Hematopoietic multipotent progenitor cell treated with erythropoietin and hydrocortisone succinate and interleukin-3 and kit ligand, for 6 days (in vitro differentiated cells): ENCODE data around the gene SLC35A4.

Source experiments
- DNase-seq: peaks from one replicate; pipeline ENCODE4 v3.0.0-alpha.2; 2015

SLC35A4 gene, protein sequence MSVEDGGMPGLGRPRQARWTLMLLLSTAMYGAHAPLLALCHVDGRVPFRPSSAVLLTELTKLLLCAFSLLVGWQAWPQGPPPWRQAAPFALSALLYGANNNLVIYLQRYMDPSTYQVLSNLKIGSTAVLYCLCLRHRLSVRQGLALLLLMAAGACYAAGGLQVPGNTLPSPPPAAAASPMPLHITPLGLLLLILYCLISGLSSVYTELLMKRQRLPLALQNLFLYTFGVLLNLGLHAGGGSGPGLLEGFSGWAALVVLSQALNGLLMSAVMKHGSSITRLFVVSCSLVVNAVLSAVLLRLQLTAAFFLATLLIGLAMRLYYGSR

DNA sequence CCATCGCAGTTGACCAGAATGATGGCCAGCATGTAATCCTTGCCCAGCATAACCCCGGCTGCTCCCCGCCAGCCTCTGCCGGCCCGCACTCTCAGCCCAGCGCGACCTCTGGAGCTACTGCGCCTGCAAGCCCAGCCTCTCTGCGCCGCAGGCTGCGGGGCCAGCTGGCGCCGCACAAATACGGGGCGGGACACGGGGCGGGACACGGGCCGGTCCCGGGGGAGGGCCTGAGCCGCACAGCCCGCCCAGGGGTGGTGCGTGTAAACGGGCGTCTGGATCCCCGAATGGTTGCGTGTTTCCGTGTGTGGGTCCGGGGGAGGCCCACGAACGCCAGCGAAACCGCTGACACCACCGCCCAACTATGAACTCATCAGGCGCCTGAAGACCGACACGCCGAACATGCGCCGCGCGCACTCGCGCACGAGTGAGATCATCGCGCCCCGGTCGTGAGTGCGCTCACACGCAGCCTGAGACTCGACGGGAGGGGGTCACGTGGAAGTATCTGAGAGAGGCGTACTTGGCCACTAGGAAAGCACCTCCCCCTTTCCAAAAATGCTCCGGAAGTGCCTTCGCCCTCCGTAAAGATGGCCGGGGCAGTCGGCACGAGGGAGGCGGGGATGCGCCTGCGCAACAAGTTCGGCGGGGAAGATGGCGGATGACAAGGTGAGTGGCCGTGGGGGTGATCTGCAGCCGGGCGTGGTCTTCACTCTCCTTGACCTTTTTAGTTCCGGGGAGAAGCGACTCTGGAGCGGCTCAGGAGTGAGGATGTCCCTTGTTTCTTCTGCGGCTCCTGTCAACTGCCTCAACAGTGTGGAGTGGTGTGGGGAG is at the start of gene SLC35A4, which contains the start of gene APBB3:
SLC35A4 (plus strand) TSS at position 633 of the 828 bp plus-strand sequence. CDS start 2,342 bp downstream, outside the sequence.
APBB3 (minus strand) TSS at position 403 of the 828 bp plus-strand sequence; CDS start at position 50, 353 bp downstream.
- peak; percentile 99 for DNase-seq

DNA sequence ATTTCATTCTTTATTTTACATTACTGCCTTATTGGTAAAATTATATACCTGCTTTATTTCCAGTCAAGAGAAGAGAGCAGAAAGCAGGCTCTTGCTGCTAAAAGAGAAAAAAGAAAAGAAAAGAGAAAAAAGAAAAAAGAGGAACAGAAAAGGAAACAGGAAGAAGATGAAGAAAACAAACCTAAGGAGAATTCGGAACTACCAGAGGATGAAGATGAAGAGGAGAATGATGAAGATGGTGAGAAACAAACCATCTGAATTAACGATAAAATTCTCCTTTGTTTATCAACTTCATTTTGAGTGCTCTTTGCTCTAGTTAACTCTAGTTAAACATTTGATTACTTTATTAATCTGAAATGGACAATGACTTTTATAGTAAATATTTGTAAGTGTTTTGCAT is 40.6 kb upstream of the SLC35A4 start:
- no peak for DNase-seq

DNA sequence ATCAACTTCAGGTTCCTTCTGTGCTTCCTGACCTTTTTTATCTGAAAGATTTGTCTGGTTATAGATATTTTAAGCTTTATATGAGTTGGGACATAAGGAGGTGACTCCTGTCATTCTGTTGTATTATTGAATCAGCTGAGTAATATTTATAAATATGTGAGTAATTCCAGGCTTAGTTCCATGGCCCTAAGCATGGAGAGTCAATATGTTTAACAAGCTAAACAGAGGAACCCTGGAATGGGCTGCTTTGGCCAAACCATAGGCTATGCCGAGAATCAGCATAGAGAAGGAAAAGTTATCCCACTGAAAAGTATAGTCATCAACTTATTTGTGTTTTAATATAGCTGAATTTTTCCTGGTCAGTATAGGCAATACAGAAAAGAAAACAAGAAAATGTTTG is 24.4 kb upstream of the SLC35A4 start:
- DNase-seq, result no peak

DNA sequence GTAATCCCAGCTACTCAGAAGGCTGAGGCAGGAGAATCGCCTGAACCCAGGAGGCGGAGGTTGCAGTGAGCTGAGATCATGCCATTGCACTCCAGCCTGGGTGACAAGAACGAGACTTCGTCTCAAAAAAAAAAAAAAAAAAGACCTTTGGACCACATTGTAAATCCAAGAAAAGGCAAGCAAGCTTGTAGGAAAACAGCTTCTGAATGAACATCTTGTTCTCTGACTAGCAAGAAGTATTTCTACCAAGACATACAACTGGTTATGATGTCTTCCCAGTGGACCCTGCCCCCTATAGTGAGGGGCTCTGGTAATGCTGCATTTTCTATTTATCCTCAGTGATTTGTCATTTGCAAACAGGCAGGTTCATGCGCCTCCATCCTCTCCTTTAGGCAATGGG is 21.7 kb upstream of the SLC35A4 start:
- no peak for DNase-seq

DNA sequence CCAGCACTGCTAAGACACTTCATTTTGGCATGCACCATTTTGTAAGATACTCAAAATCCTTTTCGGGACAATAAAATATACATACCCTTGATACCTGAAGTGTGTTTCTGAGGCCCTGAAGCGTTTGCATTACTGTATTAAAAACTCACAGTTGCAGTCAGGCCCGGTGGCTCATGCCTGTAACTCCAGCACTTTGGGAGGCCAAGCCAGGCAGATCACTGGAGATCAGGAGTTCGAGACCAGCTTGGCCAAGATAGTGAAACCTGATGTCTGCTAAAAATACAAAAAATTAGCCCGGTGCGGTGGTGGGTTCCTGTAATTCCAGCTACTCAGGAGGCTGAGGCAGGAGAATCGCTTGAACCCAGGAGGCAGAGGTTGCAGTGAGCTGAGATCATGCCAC is 19.6 kb upstream of the SLC35A4 start:
- DNase-seq, result no peak

DNA sequence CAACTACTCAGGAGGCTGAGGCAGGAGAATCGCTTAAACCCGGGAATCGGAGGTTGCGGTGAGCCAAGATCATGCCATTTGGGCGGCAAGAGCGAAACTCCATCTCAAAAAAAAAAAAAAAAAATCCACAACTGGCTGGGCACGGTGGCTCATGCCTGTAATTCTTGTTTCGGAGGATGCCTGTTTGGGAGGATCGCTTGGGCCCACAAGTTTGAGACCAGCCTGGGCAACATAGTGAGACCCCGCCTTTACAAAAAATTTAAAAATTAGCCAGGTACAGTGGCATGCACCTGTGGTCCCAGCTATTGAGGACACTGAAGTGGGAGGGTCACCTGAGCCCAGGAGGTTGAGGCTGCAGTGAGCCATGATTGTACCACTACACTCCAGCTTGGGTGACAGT is 19.0 kb upstream of the SLC35A4 start:
- DNase-seq, result no peak

DNA sequence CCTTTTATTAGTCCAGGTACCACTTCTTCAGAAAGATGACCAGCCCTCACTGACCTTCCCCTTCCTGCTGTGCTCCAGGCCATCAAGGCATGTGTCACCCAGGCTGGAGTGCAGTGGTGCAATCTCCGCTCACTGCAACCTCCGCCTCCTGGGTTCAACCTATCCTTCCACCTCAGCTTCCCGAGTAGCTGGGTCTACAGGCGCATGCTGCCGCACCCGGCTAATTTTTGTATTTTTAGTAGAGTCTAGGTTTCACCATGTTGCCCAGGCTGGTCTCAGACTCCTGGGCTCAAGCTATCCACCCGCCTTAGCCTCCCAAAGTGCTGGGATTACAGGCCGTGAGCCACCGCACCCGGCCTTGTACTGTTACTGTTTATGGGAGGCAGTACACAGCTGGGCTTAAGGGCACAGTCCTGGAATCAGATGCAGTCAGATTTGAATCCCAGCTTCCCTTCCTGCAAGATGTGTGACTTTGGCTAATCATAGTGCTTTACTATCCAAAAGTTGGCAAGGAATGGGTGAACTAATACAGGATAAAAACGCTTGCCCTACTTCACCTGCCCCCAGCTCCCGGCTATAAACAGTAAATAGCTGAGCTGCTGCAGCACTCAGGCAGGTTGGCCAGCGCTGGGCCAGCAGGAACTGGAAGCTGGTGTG is 17.6 kb upstream of the SLC35A4 start:
- DNase-seq, result no peak

DNA sequence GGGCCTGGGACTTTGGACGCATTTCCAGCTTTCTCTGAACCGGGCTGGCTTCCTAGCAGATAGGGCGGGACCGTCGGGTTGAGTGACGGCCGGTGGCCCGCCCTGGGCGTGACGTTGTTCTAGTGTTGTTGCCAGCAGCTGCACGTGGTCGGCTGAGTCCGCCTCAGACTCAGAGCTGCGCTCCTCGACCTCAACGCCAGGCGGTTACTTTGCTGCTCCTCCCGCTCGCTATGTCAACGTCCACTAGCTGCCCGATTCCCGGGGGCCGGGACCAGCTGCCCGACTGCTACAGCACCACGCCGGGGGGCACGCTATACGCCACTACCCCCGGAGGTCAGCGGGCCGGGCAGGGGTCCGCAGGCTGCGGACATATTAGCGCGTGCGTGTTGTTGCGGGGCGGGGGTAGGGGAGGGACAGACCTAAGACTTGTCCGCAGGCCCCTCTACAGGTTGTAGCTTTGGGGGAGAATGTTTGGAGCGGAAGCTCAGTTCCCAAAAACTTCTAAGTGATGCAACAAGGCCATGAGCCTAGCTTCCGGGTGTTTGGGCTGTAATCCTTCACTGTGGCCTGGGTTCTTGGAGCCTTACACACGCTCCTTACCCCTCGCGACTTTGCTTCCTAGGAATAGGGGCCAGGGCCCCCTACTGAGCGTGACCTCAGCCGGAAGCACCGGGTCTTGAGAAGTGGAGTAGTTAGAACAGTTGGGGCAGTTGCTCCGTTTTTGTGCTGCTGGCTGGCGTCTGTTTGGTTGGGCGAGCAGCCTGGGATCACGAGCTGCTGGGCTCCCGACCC is 16.9 kb upstream of the SLC35A4 start, which contains the start of gene EIF4EBP3:
EIF4EBP3 (plus strand) TSS at position 155 of the 792 bp plus-strand sequence; CDS start at position 231, 76 bp downstream.
- peak; percentile 97 for DNase-seq

DNA sequence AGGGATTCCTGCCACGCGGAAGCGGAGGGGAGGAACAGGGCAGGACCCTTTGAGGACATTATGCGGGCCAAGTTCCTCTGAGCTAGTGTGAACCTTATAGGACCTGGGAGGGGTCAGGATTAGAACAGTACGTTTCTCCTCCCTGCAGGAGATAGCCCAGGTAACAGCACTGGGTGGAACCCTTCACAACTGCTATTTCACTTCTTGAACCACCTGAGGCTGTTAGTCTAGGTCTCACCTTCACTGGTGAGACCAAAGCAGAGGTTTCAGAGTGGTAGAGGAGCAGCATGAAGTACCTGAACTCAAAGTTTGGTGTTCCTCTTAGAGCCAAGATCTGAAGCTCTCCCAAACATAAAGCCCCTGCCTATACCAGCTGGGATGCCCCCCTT is 16.3 kb upstream of the SLC35A4 start:
- no peak for DNase-seq

DNA sequence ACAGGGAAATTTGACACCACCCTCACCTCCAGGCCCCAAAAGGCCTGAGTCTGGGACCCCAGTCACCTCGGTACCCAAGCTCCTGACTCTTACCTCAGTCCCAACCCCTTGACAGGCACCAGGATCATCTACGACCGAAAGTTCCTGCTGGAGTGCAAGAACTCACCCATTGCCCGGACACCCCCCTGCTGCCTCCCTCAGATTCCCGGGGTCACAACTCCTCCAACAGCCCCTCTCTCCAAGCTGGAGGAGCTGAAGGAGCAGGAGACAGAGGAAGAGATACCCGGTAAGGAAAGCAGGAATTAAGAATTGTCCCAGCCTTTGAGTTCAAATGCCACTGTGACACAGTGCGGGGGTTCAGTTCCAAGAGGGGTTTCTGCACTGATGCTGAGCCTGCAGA is 15.8 kb upstream of the SLC35A4 start:
- DNase-seq, result no peak

DNA sequence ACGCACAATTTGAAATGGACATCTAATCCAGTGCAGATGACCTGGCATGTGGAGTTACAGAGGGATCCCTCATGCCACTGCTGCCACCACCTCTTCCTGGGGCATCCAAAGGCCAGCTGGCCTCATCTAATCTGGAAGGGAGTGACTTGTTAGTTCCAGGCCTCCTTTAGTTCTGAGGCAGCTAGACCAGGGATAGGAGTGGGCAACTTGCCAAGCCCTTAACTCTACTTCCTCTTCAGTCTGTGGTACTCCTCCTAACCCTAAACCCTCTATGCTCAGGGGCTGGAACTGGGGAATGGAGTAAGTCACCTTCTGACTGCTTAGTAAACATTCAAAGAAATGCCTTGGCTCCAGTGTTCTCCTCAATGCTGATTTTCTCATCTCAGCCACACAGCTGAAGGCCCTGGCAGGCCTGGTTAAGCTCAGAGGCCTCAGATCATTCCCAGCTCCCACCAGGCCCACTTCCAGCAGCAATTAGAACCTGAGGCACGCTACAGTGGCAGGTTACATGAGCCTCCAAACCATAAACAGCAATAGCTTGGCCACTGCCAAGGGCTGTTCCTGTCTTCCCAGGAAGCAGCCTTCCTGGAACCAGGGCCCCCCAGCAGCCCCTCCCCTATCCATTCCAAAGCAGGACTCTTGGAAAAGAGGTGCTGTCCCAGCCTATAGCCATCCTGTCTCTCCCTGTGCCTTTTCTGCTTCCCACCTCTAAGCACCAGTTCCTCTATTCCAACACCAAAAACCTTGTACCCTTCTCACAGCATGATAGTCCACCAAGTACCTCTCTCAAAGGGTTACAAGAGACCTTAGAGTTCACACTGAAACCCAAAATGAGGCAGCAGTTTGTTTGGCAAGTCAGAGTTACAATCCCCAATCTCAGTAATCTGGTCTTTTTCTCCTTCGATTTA is 15.1 kb upstream of the SLC35A4 start:
- peak; percentile 87 for DNase-seq

DNA sequence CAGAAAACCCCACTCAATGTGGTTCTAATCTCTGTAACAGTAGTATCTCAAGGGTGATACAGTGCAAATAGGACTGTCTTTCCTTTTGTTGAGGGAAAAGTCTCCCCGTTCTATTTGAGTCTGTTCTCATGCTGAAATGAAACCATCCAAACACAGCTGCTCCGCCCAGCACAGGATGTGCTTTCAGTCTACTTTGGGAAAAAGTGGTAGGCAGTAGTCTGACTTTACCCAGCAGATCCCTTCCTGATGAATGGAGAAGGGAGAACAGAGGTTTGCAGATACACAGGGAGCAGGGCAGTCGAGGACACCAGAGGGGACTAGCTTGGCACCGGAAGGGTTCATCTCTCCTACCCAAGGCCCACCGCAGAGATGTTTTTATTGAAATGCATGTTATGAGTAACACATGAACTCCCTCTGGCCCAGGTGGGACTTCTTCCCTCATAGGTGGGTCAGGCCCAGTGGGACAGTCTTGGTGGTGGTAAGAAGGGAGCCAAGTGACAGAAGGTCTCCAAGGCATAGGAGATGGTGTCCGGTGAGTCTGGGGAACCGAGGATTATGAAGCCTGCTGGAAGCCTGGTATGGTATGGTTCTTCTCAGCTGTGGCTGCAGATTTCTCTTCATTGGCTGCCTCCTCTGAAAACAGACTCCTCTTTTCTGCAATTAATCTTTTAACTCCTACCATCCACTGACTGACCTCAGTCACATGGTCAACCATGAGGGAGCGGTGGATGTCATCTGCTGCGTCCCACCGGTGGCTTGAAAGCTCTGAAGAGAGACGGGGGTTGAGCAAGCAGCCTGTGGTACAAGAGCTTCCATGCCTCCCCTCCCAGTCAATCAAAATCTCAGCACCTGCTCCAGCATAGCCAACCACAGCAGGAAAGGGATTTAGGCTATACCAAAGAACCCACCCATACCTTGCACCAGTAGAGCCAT is 14.2 kb upstream of the SLC35A4 start:
- DNase-seq, result no peak

DNA sequence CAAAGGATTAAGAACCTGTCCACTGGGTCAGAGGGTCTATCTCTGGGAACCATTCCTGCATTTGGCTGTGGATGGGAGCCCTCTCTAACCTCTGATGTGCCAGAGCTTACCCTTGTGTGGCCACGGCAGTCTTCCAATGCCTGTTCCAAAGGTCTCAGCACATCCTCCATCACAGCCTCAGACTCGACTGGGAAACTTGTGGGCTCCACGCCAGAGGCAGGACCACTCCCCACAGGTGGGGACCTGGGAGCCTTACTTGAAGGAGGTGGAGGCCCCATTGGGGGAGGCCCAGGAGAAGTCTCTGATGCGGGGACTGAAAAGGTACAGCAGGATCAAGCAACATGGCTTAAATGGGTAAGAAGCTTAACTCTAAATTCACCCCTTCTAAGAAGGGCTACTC is 12.8 kb upstream of the SLC35A4 start:
- no peak for DNase-seq

DNA sequence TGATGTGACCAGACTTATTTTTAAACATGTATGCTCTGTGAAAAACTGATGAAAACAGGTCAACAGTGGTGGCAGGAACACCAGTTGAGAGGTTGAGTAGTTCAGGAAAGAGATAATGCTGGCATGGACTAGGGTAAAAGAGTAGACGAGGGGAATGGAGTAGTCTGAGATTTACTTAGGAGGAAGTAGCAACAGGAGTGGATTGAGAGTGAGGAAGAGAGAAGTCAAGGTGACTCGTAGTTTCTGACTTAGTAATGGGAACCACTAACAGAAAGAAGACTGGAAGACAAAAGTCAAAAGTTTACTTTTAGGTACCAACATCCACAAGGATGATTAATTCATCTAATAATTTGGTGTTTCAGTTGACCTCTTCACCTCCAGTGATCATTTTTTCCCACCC is 11.0 kb upstream of the SLC35A4 start:
- DNase-seq, result no peak

DNA sequence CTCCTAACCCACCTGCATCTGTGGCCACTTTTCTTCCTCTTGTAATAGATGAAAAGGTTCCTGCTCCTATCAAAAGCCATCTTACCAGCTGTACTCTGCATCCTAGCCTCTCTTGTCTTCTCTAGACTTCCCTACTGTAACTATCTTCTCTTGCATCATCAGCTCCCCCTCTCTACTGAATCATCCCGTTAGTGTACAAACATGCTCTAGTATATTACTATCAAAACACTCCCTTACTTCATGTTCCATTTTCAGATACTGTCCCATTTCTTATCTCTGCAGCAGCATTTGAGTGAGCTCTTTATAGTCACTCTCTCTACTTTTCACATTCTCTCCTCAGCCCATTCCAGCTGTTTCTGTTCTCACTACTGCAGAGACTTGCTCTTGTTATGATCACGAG is 10.2 kb upstream of the SLC35A4 start:
- peak; percentile 49 for DNase-seq

DNA sequence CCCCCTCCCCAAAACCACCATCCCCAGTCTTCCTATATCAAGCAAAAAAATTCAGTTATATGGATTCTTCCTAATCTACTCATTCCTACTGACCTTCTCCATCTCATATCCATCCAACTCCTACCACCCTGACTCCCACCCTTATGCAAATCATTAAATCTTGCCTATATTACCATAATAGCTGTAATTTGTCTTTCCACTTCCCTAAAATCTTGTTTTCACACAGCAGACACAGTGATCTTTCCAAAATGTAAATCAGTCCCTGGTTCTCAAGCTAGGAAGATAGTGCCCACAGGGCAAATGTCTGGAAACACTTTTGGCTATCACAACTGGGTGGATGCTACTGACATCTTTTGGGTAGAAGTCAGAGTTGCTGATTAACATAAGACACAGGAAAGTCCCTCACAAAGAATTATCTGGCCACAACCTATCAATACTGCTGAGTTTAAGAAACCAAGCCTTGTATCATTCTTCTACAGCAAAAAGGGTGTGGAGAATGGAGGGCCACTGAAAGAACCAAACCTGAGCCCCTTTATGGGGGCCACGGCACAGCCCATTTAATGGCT is 8.8 kb upstream of the SLC35A4 start:
- DNase-seq, result peak; percentile 34

DNA sequence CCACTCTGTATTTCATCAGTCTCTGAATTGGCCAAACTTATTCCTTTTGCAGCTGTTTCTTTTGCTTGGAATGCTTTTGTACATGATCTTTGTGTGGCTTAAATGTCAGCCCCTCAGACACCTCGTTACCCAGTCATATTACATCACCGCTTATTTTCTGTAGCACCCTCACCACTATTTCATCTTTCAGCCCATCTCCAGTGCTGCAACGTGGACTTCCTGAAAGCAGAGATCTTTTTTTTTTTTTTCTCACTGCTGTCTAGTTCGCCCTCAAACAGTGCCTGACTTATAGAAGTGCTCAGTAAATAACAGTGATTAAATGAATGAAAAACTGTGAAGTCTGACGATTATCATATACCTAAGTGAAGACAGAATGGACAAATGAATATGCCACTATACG is 8.2 kb upstream of the SLC35A4 start:
- DNase-seq, result peak; percentile 52

DNA sequence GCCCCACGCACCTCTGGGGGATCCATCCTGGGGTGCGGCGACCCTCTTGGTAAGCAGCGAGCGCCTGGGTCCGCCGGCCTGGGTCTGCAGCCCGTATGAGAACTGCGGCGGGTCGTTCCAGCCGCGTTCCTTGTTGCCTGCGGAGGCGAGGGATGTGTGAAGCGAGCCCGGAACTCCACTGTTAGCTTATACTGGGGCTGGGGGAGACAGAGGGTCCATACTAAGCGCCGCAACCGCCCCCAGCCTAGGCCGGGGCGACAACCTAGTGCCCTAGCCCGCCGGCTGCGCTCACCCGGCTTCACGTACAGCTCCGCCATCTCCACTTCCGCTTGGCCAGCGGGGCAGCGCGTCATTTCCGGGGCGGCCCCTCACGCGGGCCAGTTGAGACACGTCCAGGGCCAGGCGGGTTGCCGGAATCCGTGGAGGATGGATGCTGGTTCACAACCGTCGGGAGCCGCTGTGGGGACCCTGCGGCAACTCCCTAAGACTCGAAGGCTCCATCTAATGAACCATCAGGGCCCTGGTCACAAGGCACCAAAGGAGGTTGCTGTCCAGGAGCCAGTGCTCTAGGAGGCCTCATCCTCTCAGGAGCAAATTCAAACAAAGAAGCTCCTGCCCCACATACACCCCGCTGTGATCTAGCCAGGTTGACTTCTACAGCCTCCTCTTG is 7.4 kb upstream of the SLC35A4 start, which contains the start of gene SRA1:
SRA1 (minus strand) TSS at position 338 of the 670 bp plus-strand sequence; CDS start at position 317, 21 bp downstream.
- DNase-seq, result peak; percentile 94

DNA sequence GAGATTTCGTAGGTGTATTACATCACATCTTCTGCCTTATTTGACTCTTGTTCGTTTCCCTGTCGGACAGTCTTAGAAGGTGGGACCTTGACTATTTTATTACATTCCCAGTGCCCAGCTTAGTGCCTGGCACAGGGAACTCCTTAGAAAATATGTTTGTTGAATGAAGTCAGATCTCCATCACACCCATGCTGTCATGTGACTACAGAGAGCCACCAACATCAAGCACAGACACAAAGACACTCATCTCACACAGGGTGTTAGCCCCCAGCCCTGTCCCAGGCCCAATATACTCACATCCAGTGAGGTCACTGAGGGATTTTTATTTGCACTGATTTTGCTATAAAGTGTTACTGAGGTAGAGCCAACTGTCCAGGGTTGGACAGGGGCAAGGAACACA is 6.7 kb upstream of the SLC35A4 start:
- DNase-seq, result no peak
